Left lobe of liver (tissue), 2 donors: ENCODE measurements around the gene DHRS3. TPM values are rescaled to one million over a fixed set of nuclear protein-coding genes. Genes with fewer than 3 reads are reported as not detected.
A peak's percentile ranks its signal among the peaks of the same experiment; 100 is the strongest.

ENCODE experiments used
- ATAC-seq: fragments of 200-7000 bp; cut with Tn5 transposase; one replicate; pipeline ENCODE4 v1.9.1; 2020; ENCODE audit warnings: mild to moderate bottlenecking, moderate library complexity
- DNase-seq: peaks from one replicate; pipeline ENCODE4 v3.0.0-alpha.2; 2020; ENCODE audit warnings: low spot score
- total RNA-seq: library from RNA; stranded (reverse); gene quantifications from one replicate; pipeline ENCODE4 v1.2.1, GENCODE V29; 2021
- donor health status: DM: no; HTN: no; CAD: no; lungs with moderate emphysema.
- donor health status: DM: no; HTN: yes; CAD: no.

The DHRS3 gene
- total RNA-seq, 1 donor from 2014 or later, result 175 TPM

- no peak for ATAC-seq
- no peak for DNase-seq
Measured at GRCh38 chr1:12640237-12640957, 22.4 kb upstream of the DHRS3 start.

DNA sequence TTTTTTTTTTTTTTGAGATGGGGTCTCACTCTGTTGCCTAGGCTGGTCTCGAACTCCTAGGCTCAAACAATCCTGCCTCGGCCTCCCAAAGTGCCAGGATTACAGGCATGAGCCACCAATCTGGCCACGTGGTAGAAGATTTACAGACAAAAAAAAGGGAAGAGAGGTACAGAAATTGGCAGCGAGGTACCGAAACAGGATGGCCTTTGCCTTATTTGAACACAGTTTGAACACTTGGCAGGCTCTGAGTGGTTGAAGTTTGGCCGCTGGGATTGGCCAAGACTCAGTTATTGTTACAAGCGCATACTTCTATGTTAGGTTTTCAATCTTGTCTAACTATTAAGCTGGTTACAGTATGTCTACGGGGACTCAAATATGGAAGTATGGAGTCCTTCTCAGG lies 19.7 kb upstream of the DHRS3 start:
- peak; percentile 53 for ATAC-seq
- no peak for DNase-seq

GRCh38 chr1:12636098-12636950 lies 18.3 kb upstream of the DHRS3 start:
- no peak for DNase-seq
- ATAC-seq, result no peak

DNA sequence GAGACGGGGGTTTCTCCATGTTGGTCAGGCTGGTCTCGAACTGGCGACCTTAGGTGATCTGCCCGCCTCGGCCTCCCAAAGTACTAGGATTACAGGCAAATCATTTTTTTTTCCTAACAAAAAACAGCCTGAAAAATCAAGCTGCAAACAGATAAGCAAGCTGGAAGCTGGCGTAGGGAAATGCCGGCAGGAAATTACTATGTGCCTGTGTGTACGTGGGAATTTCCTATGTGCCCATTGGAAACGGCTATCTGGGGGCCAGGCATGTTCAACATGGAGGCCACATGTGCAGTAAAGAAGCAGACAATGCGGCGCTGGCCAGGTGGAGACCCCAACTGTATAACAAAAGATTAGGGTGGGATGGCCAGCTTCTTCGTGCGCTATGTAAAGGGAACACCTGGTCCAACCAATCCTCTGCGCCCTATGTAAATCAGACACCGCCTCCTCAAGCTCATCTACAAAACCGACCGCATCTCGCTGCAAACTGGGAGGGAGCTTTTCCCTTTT lies 16.7 kb upstream of the DHRS3 start:
- ATAC-seq, result no peak
- DNase-seq, result no peak

DNA sequence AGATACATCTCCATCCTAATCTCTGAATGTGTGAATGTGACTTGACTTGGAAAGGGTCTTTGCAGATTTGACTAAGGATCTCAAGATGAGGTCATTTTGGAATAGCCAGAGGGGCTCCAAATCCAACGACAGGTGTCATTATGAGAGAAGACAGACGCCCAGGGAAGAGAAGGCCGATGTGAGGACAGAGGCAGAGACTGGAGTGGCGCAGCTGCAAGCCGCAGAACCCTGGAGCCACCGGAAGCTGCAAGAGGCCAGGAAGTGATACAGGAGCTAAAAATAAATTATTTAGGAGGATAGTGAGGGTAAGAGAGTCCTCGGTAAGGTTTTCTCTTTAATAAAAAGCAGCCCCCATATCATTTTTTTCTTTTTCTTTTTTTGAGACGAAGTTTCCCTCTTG lies 16.1 kb upstream of the DHRS3 start:
- ATAC-seq, result no peak

DNA sequence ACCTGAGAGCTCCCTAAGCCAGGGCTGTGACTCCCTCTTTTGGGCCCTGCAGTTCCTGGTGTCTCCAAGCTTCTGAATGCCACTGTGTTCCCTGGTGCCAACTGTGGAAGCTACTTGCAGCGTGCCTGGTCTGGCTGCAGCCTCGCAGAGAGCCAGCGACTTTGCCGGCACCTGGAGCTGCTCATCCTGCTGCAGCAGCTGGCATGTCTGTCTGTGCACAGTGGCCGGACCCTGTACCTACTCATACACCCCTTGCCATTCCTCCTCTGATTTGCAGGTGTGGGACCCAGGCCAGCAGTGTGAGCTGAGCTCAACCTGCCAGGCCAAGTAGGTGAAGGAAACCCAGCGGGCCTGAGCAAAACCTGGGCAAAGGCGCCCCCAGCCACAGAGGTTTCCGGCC lies 13.6 kb upstream of the DHRS3 start:
- ATAC-seq (no peak), DNase-seq (no peak)

More for the DNA sequence above, 16.1 kb upstream of the DHRS3 start:
- DNase-seq, result no peak

GRCh38 chr1:12630946-12631530 lies 13.0 kb upstream of the DHRS3 start:
- DNase-seq (no peak), ATAC-seq (no peak)

DNA sequence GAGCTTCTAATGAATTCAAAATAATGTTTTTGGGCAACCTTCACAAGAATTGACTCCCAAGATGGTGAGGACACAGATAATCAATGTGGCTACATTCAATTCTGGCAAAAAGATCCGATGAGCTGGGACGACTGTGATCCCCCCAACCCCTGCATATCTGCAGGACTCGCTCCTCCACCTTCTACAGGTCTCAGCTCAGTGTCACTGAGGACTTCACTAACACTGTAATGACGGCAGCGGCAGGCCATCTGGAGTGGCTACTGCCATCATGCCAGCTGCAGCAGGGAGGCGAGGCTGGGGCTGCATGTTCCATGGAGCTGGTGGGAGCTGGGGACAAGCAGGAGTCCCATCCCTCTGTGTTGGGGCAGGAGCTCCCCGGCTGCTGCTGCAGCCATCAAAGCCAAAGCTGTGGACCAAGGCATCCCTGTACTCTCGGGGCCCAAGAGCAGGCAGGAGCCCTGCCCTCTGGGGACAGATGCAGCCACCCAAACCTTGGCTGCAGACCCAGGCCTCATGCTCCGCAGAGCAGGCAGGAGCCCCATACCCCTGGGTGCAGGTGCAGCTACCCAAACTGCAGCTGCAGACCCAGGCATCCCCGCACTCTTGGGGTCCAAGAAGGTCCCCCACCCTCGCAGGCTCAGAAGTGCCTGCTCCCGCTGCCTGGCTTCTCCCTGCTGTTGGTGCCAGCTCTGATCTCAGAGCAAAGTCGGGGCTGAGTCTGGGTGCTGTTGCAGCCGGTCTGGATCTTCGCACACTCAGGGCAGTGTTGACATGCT lies 12.2 kb upstream of the DHRS3 start:
- DNase-seq (no peak), ATAC-seq (no peak)

GRCh38 chr1:12629511-12629956 lies 11.5 kb upstream of the DHRS3 start:
- DNase-seq (no peak), ATAC-seq (no peak)

GRCh38 chr1:12627296-12627695 lies 9.3 kb upstream of the DHRS3 start:
- ATAC-seq, result no peak
- DNase-seq, result no peak

DNA sequence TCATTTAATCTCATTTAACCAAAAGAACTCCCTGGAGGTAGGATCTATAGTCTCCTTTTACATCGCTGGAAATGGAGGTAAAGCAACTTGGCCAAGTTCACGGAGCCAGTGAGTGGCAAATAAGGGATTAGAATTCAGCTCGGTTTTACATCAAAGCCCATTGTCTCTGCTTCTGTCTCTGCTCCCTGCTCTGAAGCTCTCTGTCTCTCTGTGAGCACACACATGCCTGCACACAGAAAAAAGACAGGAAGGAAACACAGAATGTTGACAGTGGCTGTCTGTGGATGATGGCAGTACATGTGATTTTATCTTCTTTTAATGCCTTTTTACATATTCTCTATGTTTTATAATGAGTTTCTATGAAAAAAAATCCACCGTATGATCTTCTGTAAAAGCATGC lies 8.9 kb upstream of the DHRS3 start:
- ATAC-seq (no peak), DNase-seq (no peak)

GRCh38 chr1:12625276-12625675 lies 7.3 kb upstream of the DHRS3 start:
- ATAC-seq, result no peak

DNA sequence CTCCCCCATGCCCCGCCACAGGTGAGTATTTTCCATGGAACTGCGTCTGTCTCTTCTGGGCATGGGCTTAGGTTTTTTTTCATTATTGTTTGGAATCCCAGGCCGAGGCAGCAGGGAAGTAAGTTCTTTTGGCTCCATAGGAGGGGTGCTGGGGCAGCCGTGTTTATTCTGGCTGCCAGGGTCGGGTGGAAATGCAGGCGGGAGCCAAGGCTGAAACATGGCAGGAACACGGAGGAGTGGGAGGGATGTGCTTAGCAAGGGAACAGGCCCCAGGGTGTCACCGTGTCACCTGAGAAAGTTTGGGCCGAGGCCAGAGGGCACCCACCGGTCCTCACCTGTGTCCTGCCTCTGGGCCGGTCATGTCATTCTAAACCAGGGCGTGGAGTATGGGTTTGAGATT lies 4.5 kb upstream of the DHRS3 start:
- DNase-seq, result no peak

More at GRCh38 chr1:12625276-12625675, 7.3 kb upstream of the DHRS3 start:
- DNase-seq, result no peak

GRCh38 chr1:12621346-12622335 lies 3.6 kb upstream of the DHRS3 start:
- ATAC-seq, result no peak

More for the DNA sequence above, 4.5 kb upstream of the DHRS3 start:
- no peak for ATAC-seq

DNA sequence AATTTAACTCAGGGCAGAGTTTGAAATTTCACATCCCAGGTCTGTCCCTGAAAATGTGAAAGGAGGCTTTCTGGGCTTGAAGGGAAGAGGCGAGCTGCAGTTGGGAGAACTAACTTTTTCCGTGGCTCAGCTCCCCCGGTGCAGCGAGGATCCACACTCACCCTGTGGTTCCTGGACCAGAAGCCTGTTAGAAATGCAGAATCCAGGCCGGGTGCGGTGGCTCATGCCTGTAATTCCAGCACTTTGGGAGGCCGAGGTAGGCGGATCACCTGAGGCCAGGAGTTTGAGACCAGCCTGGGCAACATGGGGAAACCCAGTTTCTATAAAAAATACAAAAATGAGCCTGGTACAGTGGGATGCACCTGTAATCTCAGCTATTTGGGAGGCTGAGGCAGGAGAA lies 2.9 kb upstream of the DHRS3 start:
- no peak for ATAC-seq
- no peak for DNase-seq

More at GRCh38 chr1:12621346-12622335, 3.6 kb upstream of the DHRS3 start:
- no peak for DNase-seq

GRCh38 chr1:12620488-12620865 lies 2.5 kb upstream of the DHRS3 start:
- ATAC-seq, result no peak
- DNase-seq, result no peak

- ATAC-seq (peak; percentile 59), DNase-seq (peak; percentile 86)
Measured at GRCh38 chr1:12619792-12620487, 1.9 kb upstream of the DHRS3 start.

DNA sequence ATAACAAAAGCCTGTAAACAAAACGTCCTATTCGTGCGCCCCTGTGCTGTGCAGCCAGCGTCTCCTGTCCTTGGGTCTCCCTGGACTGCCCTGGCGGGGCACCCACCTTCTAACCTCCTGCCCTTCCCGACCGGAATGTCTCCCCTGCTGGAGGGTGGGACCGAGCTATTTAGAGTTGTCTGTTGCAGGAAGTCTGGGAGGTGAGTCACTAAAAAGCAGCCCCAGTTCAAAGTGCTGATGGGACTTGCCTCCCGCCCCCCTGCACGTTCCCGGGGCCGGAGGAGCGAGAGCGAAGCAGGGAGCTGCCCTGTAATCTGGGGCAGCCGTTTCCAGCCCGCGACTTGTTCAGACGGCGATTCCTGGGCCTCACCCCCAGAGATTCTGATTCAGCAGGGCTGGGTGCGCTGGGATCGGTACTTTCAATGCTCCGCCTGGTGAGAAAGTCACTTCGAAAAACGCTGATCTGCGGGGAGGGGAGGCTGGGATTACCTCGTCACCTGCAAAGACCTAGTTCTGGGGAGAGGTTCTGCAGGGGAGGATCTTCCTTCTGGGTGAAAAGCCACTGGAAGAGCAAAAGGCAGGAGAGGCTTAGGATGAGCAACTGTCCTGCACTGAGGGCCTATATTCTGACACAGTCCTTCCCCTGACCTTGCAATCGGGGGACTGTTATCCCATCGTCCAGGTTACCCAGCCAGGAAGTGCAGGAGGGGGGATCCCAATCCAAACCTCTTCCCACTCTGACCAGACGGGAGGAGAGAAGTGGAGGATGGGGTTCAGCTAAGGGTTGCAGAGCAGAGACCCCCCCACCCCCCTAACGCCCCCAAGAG lies 1.2 kb upstream of the DHRS3 start:
- ATAC-seq, result peak; percentile 36
- DNase-seq, result peak; percentile 81
